ENCODE results near the gene ANKRD63. TPM values are rescaled to one million over a fixed set of nuclear protein-coding genes. Genes with fewer than 3 reads are reported as not detected.

Gene ANKRD63
- total and polyA plus RNA-seq, 4 donors, result not detected

GRCh38 chr15:40250771-40251483, 31.9 kb downstream of the ANKRD63 start (continued):
- no peak for TF ChIP-seq TAF1 (conservative IDR thresholded peaks at IDR 0.05)

GRCh38 chr15:40250304-40250656, 32.6 kb downstream of the ANKRD63 start:
- Histone ChIP-seq H3K27ac (ENCODE audit: low read depth in 1 of 2, low read length in 2 of 2) (no peak overlapping the region), H3K27me3 (ENCODE audit: control insufficient read depth in 4 of 4, insufficient read depth in 4 of 4, low read length in 3 of 4) (peaks cover 0 to 4% (median under 1%) of the 10 kb centered on the region in 4 donors), H3K9ac (ENCODE audit: low read depth in 1 of 2, low read length in 2 of 2) (no peak overlapping the region), H3K36me3 (ENCODE audit: control insufficient read depth in 4 of 4, insufficient read depth in 3 of 4, low read depth in 1 of 4, low read length in 3 of 4) (no peaks in the 10 kb centered on the region), H3K4me3 (ENCODE audit: low read depth in 1 of 3, low read length in 3 of 3) (no peak overlapping the region), H3K4me1 (ENCODE audit: control insufficient read depth in 4 of 4, insufficient read depth in 4 of 4, low read length in 3 of 4) (peaks cover 9 to 13% (median 11%) of the 10 kb centered on the region in 4 donors), H3K9me3 (ENCODE audit: control insufficient read depth in 4 of 4, low read length in 3 of 4) (no peaks in the 10 kb centered on the region)
- TF ChIP-seq JUND (IDR thresholded peaks at IDR 0.05) (no peak), RXRA (IDR thresholded peaks at IDR 0.05) (no peak), YY1 (IDR thresholded peaks at IDR 0.05) (no peak)
- no peak for DNase-seq (ENCODE audit: low spot score)
- 94% methylated on average over 8 of the region's 8 CpGs for WGBS

GRCh38 chr15:40249477-40250303, 33.2 kb downstream of the ANKRD63 start:
- Histone ChIP-seq H3K4me1 (ENCODE audit: control insufficient read depth in 4 of 4, insufficient read depth in 4 of 4, low read length in 3 of 4) (peaks cover 9 to 13% (median 11%) of the 10 kb centered on the region in 4 donors), H3K4me3 (ENCODE audit: low read depth in 1 of 3, low read length in 3 of 3) (no peak overlapping the region), H3K9me3 (ENCODE audit: control insufficient read depth in 4 of 4, low read length in 3 of 4) (no peaks in the 10 kb centered on the region), H3K27me3 (ENCODE audit: control insufficient read depth in 4 of 4, insufficient read depth in 4 of 4, low read length in 3 of 4) (peaks cover 0 to 4% (median under 1%) of the 10 kb centered on the region in 4 donors), H3K27ac (ENCODE audit: low read depth in 1 of 2, low read length in 2 of 2) (no peak overlapping the region), H3K36me3 (ENCODE audit: control insufficient read depth in 4 of 4, insufficient read depth in 3 of 4, low read depth in 1 of 4, low read length in 3 of 4) (no peaks in the 10 kb centered on the region), H3K9ac (ENCODE audit: low read depth in 1 of 2, low read length in 2 of 2) (no peak overlapping the region)
- DNase-seq (ENCODE audit: low spot score), result no peak
- TF ChIP-seq MAX (IDR thresholded peaks at IDR 0.05) (no peak), NR2F2 (IDR thresholded peaks at IDR 0.05) (no peak), RXRA (IDR thresholded peaks at IDR 0.05) (no peak), HNF4G (IDR thresholded peaks at IDR 0.05) (no peak), TAF1 (conservative IDR thresholded peaks at IDR 0.05) (no peak), FOXA2 (IDR thresholded peaks at IDR 0.05) (no peak), CTCF (IDR thresholded peaks at IDR 0.05; ENCODE audit: low read depth, low read length, missing input control) (no peak), FOXA1 (IDR thresholded peaks at IDR 0.05) (no peak)
- 79% methylated on average over 11 of the region's 11 CpGs for WGBS

GRCh38 chr15:40248006-40248783, 34.7 kb downstream of the ANKRD63 start:
- no peaks in the 10 kb centered on the region for H3K27me3 ChIP-seq (ENCODE audit: control insufficient read depth in 4 of 4, insufficient read depth in 4 of 4, low read length in 3 of 4)
- no peaks in the 10 kb centered on the region for H3K9me3 ChIP-seq (ENCODE audit: control insufficient read depth in 4 of 4, low read length in 3 of 4)
- H3K4me3 ChIP-seq (ENCODE audit: low read depth in 1 of 3, low read length in 3 of 3), result no peak overlapping the region
- H3K4me1 ChIP-seq (ENCODE audit: control insufficient read depth in 4 of 4, insufficient read depth in 4 of 4, low read length in 3 of 4), result peaks cover 6 to 10% (median 10%) of the 10 kb centered on the region in 4 donors
- H3K9ac ChIP-seq (ENCODE audit: low read depth in 1 of 2, low read length in 2 of 2), result no peak overlapping the region
- 94% methylated on average over 17 of the region's 17 CpGs for WGBS
- no peaks in the 10 kb centered on the region for H3K36me3 ChIP-seq (ENCODE audit: control insufficient read depth in 4 of 4, insufficient read depth in 3 of 4, low read depth in 1 of 4, low read length in 3 of 4)
- H3K27ac ChIP-seq (ENCODE audit: low read depth in 1 of 2, low read length in 2 of 2), result no peak overlapping the region
- no peak for DNase-seq (ENCODE audit: low spot score)
- TF ChIP-seq CTCF (IDR thresholded peaks at IDR 0.05; ENCODE audit: low read depth, low read length, missing input control) (no peak), HNF4A (conservative IDR thresholded peaks at IDR 0.05) (no peak), RAD21 (IDR thresholded peaks at IDR 0.05) (no peak), ZBTB33 (IDR thresholded peaks at IDR 0.05) (no peak), FOXA1 (IDR thresholded peaks at IDR 0.05) (no peak), HNF4G (IDR thresholded peaks at IDR 0.05) (no peak), MAX (IDR thresholded peaks at IDR 0.05) (no peak), GABPA (IDR thresholded peaks at IDR 0.05 in 1 of 2, conservative IDR thresholded peaks at IDR 0.05 in 1 of 2) (no peak), NR2F2 (IDR thresholded peaks at IDR 0.05) (no peak), EGR1 (IDR thresholded peaks at IDR 0.05; ENCODE audit: low read depth in 2 of 2) (no peak)
